RWPE2 (cell line): ENCODE data around the gene CACNA2D2.
A peak's percentile ranks its signal among the peaks of the same experiment; 100 is the strongest.

Experiments
- ATAC-seq: fragments of 200-7000 bp; cut with Tn5 transposase; 3 replicates; pipeline ENCODE4 v1.9.1; 2021; ENCODE audit warnings: low read depth
- DNase-seq: peaks from one replicate; pipeline ENCODE4 v3.0.0-alpha.2; 2020; ENCODE audit warnings: low spot score
- H3K27ac ChIP-seq: fragments of 450-650 bp; 2 replicates; pipeline ENCODE4 v1.5.1; 2017; ENCODE audit warnings: mild to moderate bottlenecking; ENCODE audit not compliant: poor library complexity, severe bottlenecking
- H3K27me3 ChIP-seq: fragments of 250-450 bp; sonication (Bioruptor Pico); 2 replicates; pipeline ENCODE4 v1.5.1; 2021; ENCODE audit warnings: mild to moderate bottlenecking, moderate library complexity; ENCODE audit not compliant: insufficient read depth, poor library complexity, severe bottlenecking
- H3K36me3 ChIP-seq: fragments of 250-450 bp; sonication (Bioruptor Pico); 2 replicates; pipeline ENCODE4 v1.5.1; 2020; ENCODE audit warnings: low read depth, mild to moderate bottlenecking, moderate library complexity
- H3K4me1 ChIP-seq: fragments of 250-450 bp; sonication (Bioruptor Pico); 2 replicates; pipeline ENCODE4 v1.5.1; 2021; ENCODE audit warnings: mild to moderate bottlenecking, moderate library complexity; ENCODE audit not compliant: insufficient read depth, poor library complexity, severe bottlenecking
- H3K4me3 ChIP-seq: fragments of 250-450 bp; sonication (Bioruptor Pico); 2 replicates; pipeline ENCODE4 v1.5.1; 2021; ENCODE audit warnings: mild to moderate bottlenecking, moderate library complexity; ENCODE audit not compliant: severe bottlenecking
- H3K9me3 ChIP-seq: fragments of 250-450 bp; sonication (Bioruptor Pico); 2 replicates; pipeline ENCODE4 v1.5.1; 2021; ENCODE audit warnings: mild to moderate bottlenecking, moderate library complexity; ENCODE audit not compliant: severe bottlenecking
- TF ChIP-seq, protein P1 (sequence below): fragments of 450-650 bp; IDR thresholded peaks from one replicate; pipeline ENCODE4 v1.5.1; 2017; ENCODE audit warnings: mild to moderate bottlenecking, moderate library complexity; ENCODE audit not compliant: poor library complexity, severe bottlenecking

Gene CACNA2D2

DNA sequence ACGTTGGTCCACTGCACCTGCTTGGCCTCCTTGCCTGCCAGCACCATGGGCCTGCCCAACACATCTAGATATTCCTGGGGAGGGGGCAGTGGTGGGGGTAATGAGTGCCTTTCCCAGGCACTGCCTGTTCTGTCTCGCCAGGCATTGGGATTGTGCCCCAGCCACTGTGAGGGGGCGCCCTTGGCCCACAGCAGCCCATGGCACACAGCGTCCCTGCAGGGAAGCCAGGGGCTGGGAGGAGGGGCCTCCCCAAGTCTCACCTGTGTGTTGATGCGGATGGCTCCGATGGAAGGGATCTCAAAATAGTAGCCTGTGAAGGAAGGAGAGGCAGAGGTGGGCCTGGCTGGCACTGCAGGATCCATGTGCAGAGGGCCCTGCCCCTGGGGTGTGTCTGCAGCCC is 125.4 kb downstream of the CACNA2D2 start:
- Histone ChIP-seq H3K27ac (no peak overlapping the region), H3K4me1 (no peaks in the 10 kb centered on the region), H3K27me3 (no peaks in the 10 kb centered on the region), H3K36me3 (no peaks in the 10 kb centered on the region), H3K9me3 (no peaks in the 10 kb centered on the region), H3K4me3 (no peak overlapping the region)
- no peak for DNase-seq
- ATAC-seq = no peak
- TF ChIP-seq, protein P1, sequence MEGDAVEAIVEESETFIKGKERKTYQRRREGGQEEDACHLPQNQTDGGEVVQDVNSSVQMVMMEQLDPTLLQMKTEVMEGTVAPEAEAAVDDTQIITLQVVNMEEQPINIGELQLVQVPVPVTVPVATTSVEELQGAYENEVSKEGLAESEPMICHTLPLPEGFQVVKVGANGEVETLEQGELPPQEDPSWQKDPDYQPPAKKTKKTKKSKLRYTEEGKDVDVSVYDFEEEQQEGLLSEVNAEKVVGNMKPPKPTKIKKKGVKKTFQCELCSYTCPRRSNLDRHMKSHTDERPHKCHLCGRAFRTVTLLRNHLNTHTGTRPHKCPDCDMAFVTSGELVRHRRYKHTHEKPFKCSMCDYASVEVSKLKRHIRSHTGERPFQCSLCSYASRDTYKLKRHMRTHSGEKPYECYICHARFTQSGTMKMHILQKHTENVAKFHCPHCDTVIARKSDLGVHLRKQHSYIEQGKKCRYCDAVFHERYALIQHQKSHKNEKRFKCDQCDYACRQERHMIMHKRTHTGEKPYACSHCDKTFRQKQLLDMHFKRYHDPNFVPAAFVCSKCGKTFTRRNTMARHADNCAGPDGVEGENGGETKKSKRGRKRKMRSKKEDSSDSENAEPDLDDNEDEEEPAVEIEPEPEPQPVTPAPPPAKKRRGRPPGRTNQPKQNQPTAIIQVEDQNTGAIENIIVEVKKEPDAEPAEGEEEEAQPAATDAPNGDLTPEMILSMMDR = no peak

DNA sequence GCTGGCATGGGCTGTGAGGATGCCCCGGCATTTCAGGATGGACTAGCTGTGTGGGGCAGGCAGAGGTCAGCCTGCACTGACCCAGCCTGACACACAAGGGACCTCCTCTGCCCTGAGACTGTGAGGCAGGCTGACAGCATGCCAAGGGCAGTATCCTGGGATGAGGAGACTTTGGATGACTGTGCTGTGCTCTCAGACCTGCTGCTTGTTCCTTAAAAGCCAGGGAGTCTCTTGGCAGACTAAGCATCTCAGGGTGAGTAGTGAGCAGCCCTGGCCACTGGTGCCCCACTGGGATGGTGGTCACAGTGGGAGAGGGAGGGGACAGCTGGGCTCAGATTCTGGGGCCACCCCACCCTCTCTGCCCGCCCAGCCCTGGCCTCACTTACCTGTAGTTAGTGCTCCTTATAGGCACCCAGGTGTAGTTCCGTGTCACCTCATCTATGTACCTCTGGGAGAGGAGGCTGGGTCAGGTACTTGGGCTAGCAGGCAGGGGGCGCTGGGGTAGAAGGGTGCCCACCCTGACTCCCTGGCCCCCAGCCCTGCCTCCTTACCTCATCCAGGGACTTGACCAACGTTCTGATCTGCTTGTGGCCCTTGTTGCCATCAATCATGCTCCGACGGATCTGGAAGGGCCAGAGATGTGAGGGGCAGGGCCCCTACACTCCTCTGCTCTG is 128.0 kb downstream of the CACNA2D2 start:
- no peak overlapping the region for H3K27ac ChIP-seq
- no peak overlapping the region for H3K4me3 ChIP-seq
- DNase-seq (no peak), ATAC-seq (peak; percentile 37)
- TF ChIP-seq, protein P1 = no peak
- H3K9me3 ChIP-seq = no peaks in the 10 kb centered on the region
- H3K36me3 ChIP-seq = no peaks in the 10 kb centered on the region
- no peaks in the 10 kb centered on the region for H3K27me3 ChIP-seq
- no peaks in the 10 kb centered on the region for H3K4me1 ChIP-seq

DNA sequence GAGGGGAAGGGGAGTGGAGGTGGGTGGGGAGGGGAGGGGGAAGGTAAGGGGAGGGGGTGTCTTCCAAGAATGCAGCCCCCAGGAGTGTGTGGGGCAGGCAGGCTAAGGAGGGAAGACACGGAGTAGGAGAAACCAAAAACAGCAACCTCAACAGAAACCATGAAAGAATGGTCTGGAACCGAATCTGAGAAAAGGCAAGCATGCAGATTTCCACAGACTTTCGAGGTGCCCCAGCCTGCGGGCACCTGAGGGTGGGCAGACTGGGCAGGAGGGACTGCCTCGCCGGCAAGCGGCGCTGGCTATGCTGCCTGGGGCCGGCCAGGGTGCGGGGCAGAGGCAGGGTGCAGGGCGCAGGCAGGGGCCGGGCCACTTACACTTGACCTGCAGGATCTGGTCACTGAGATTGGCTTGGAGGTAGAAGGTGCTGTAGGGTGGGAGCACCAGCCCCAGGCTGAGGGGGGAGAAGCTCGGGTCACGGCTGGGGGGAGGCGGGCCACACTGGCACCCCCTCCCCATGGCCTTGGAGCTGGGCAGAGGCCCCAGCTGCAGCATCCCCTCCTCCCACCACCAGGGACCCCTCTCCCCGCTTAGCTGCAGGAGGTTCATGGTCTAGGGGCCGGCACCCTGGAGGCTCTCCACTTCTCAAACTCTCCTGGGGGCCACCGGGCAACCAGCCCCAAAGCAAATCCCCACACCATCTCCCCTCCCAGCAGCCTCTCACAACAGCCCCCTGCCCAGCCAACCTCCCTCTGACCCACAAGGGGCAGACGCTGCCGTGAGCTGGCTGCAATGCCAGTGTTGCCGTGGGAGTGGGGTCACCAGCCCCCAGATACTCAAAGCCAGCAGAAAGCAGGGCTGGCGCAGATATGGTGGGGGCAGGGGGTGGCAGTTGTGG is 128.8 kb downstream of the CACNA2D2 start:
- H3K36me3 ChIP-seq = no peaks in the 10 kb centered on the region
- H3K9me3 ChIP-seq = no peaks in the 10 kb centered on the region
- DNase-seq (no peak), ATAC-seq (no peak)
- no peaks in the 10 kb centered on the region for H3K4me1 ChIP-seq
- no peak overlapping the region for H3K27ac ChIP-seq
- no peaks in the 10 kb centered on the region for H3K27me3 ChIP-seq
- no peak overlapping the region for H3K4me3 ChIP-seq
- TF ChIP-seq, protein P1 = no peak

GRCh38 chr3:50373146-50374051 is 130.0 kb downstream of the CACNA2D2 start:
- no peaks in the 10 kb centered on the region for H3K27me3 ChIP-seq
- H3K9me3 ChIP-seq = no peaks in the 10 kb centered on the region
- H3K36me3 ChIP-seq = no peaks in the 10 kb centered on the region
- DNase-seq (no peak), ATAC-seq (no peak)
- H3K4me3 ChIP-seq = no peak overlapping the region
- TF ChIP-seq, protein P1 = no peak
- H3K27ac ChIP-seq = no peak overlapping the region
- peaks cover 3% of the 10 kb centered on the region for H3K4me1 ChIP-seq
